GM18517 (cell line): ENCODE data around the gene HPN.

Experiments used
- ATAC-seq: cut with Tn5 transposase; IDR thresholded peaks from one replicate; pipeline ENCODE4 v1.9.1; 2021; ENCODE audit warnings: mild to moderate bottlenecking, moderate library complexity; ENCODE audit not compliant: unreplicated experiment

Gene HPN

DNA sequence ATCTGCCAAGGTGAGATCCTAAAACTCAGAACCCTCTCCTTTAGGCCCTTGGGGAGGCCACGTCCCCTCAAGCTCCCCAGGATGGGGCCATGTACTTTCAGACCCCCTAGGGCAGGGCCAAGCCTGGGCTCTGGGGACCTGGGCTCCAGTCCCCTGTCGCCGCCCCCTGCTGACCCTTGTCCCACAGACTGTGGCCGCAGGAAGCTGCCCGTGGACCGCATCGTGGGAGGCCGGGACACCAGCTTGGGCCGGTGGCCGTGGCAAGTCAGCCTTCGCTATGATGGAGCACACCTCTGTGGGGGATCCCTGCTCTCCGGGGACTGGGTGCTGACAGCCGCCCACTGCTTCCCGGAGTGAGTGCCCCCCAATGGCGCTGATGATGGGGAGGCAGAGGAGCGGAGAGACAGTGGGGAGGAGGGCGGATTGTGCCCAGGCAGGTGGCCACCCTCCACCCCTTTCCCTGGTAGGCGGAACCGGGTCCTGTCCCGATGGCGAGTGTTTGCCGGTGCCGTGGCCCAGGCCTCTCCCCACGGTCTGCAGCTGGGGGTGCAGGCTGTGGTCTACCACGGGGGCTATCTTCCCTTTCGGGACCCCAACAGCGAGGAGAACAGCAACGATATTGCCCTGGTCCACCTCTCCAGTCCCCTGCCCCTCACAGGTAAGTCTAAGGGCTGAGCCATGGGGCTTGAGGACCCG lies 18.8 kb downstream of the HPN start:
- no peak for ATAC-seq

DNA sequence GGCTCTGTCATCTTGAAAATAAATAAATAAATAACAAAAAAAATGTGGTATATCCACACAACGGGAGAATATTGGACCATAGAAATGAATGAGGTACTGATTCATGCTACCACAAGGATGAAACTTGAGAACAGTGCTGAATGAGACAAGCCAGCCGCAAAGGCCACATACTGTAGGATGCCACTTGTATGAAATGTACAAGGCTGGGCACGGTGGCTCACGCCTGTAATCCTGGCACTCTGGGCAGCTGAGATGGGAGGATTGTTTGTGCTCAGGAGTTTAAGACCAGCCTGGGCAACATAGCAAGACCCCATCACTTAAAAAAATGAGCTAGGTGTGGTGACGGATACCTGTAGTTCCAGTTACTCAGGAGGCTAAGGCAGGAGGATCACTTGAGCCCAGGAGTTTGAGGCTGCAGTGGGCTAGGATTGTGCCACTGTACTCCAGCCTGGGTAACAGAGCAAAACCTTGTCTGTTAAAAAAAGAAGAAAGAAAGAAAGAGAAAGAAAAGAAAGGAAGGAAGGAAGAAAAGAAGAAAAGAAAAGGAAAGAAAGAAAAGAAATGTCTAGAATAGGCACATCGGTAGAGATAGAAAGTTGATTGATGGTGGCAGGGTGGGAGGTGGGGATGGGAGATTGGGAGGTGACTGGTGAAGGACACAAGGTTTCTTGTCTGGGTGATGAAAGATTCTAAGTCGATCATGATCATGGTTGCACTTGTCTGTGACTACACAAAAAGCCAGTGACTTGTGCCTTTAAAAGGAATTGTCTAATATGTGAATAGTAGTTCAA lies 20.3 kb downstream of the HPN start:
- ATAC-seq = no peak

DNA sequence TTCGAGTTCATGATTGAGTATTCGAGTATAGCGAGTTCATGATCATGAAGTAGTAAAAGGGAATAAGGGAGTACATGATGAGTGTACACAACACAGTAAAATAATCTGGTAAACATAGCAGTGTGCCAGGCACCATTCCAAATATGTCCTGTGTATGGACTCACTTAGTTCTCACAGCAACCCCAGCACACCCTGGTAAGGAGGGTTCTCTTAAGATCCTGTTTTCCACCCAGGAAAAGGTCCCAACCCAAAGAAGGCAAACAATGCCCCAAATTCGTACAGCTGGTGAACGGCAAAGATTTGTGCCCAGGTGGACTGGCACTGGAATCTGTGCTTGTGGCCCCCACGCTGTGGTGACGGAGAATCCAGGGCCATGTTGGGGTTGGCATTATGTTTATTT lies 21.4 kb downstream of the HPN start:
- ATAC-seq = no peak

DNA sequence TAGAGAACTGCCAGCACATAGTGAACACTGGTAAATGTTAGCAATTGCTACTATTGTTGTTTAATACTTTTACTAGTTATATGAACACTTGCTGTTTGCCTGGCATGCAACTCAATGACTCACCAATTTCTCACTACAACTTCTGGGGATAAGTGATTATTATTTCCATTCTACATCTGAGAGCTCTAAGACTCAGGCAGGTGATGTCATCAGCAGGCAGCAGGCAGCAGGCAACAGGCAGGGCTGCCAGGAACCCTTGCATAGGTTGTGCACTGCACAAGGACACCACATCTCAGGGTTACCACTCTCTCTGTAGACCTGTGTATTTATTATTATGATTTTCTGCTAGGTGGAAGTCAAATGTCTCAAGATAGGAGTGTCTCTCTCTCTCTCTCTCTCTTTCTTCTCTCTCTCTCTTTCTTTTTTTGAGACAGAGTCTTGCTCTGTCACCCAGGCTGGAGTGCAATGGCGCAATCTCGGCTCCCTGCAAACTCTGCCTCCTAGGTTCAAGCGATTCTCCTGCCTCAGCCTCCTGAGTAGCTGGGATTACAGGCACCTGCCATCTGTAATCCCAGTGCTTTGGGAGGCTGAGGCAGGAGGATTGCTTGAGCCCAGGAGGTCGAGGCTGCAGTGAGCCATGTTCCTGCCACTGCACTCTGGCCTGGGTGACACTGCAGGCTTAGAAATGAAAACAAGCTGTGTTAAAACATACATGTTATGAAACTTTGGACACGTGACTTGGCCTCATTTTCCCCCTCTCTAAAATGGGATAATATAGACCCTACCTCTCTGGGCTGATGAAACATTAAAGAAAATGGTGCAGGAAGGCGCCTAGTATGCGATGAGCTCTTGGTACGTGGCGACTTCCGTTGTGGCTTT lies 22.7 kb downstream of the HPN start:
- ATAC-seq = no peak

DNA sequence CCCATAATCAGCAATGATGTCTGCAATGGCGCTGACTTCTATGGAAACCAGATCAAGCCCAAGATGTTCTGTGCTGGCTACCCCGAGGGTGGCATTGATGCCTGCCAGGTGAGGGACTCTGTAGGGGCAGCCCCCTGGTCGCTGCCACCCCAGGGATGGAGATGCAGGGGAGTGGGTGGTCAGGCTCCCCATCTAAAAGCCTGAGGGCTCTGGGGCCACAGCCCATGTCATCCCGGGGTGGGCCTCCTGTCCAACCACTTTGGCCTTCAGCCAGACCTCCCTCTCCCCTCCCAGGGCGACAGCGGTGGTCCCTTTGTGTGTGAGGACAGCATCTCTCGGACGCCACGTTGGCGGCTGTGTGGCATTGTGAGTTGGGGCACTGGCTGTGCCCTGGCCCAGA lies 24.1 kb downstream of the HPN start:
- ATAC-seq = no peak

DNA sequence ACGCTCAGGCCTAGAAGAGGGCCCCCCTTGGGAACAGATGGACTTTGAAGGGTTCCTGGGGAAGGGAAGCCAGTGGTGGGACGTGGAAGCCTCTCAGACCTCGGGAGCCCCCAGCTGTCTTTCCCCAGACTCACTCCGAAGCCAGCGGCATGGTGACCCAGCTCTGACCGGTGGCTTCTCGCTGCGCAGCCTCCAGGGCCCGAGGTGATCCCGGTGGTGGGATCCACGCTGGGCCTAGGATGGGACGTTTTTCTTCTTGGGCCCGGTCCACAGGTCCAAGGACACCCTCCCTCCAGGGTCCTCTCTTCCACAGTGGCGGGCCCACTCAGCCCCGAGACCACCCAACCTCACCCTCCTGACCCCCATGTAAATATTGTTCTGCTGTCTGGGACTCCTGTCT lies 24.6 kb downstream of the HPN start:
- no peak for ATAC-seq

DNA sequence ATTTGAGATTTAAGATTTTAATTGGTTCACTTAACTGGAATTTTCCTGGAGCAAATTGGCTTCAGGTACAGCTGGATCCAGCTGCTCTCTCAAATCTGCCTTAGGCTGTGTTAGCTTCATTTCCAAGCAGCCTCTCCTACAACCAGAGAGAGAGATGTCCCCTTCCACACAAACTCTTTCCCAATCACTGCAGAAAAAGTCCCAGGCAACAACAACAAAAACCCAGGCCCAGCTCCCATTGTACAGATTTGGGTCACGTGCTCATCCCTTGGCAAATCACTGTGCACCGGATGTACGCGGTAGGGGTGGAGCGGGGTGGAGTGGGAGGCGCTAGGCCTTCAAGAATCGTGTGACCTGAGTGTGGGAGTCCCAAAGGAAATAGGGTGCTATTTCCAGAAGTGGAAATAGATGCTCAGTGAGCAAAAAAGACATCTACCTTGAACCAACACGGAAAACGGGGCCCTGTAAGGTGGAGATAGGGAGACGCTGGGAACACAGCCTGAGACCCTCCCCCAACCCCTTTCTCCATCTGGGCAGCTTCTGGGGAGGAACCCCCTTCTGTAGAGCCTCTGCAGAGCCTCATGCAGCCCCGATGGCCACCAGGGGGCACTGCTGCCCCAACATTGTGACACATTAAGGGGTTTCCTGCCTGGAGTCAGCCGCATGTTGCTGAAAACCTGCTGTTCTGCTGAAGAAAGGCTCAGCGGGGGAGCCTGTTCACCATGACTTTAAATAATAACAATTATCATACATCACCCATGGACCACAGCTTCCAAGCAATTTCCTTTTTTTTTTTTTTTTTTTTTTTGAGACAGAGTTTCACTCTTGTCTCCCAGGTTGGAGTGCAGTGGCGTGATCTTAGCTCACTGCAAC lies 25.4 kb downstream of the HPN start:
- no peak for ATAC-seq

DNA sequence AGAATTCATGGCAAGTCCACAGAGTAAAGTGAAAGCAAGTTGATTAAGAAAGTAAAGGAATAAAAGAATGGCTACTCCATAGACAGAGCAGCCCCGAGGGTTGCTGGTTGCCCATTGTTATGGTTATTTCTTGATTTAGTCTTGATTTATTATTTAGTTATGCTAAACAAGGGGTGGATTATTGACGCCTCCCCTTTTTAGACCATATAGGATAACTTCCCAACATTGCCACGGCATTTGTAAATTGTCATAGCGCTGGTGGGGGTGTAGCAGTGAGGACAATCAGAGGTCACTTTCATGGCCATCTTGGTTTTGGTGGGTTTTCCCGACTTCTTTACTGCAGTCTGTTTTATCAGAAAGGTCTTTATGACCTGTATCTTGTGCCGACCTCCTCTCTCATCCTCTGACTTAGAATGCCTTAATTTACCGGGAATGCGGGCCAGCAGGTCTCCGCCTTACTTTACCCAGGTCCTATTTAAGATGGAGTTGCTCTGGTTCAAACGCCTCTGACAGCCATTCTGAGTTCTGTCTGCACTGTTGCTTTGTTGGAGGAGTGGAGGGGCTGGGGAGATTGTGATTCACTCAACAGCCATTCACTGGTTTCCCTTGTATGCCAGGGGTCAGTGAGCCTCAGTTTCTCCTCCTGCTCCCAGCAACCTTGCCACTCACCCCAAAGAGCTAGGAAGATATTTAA lies 27.6 kb downstream of the HPN start:
- no peak for ATAC-seq

DNA sequence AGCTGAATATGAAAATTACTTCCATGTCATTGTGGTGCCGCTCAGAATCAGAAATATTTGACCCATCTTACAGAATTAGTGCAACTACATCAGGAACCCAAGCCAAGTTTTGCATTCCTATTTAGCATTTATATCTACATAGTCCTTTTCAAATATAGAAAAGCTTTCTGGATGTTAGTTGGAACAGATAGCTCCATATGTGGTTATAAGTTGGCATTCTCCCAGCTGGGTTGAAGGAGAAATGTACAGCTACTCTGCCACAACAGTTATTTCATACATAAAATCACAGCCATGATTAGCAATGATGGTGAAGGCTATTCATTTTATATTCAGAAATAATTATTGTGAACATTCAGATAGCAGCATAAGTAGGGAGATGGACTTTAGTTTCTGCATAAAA lies 28.2 kb downstream of the HPN start:
- ATAC-seq = no peak

DNA sequence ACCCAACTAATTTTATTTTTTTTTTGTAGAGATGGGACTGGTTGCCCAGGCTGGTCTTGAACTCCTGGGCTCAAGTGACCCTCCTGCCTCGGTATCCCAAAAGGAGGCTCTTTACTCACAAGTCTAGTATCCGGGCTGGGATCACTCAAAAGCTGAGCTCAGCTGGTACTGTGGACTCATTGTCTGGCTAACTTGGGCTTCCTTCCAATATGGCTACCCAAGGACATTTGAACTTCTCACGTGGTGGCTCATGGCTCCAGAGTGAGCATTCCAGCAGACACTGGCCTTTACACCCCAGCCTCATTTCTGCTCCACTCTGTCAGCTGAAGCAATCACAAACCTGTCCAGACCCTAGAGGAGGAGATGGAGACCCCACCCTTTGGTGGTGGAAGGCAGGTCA lies 28.9 kb downstream of the HPN start:
- no peak for ATAC-seq

DNA sequence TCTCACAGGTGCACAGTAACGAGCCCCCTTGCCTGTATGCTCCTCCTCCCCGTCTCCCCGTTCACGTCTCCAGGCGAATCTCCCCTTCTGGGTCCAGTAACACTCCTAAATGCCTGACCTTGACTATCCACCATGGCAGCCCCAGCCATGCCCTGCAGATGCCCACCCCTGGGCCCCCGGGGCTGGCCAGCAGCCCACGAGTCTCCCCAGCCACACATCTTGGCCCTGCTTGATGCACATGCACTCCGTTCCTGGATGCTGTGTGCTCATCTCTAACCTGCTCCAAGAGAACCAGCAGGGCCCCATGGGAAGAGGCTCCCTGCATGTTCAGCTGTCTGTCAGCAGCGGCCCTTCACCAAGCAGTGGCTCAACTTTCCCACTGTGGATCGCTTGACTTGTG lies 32.0 kb downstream of the HPN start:
- ATAC-seq = no peak

DNA sequence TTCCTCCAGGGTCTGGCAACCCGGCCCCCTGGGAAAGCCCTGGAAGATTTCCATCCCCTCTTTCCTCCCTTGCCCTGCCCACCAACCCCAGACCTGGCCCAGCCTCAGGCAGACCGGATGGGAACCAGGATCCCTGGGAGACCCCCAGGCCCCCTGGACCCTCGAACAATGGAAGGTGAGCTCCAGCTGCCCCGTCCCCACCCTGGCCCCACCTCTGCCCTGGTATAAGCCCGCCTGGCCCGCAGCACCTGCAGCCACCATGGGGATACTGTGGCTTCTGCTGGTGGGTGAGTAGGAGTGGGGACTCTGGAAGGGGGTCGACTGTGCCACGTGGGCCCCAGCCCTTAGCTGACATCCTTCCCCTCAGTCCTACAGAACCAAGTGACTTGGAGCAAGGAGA lies 32.4 kb downstream of the HPN start:
- ATAC-seq = no peak

DNA sequence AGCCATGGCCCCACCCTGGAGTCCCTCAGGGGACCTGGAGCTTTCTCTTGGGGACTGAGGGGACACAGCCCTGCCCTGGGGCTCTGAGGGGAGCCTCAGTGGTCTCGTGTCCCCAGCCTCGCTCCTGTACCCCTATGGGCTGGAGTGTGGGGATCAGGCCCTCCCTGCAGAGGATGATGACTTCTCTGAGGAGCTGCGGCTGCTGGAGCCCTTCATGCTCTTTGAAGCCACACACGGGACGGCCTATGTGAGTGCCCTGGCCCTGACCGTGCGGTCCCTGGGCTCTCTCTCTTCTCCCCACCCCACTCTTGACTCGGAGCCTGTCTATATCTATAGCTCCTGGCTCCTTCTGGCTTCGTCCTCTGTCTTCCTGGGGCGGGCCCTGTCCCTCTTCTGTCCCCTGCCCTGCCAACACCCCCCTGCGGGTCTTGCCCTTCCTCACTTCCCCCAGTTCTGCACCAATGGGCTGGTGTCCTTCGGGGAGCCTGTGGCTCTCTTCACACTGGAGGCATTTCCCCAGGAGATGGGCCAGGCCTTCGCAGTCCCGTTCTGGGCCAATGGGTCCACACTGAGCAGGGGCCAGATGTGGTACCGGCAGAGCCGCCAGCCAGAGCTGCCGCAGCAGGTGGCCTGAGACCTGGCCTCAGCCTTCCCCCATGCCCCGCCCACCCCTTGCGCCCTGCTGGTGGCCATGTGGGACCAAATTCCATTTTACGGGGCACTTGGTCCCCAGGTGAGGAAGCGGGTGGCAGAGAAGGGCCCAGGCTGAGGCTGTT lies 33.1 kb downstream of the HPN start:
- ATAC-seq = no peak

DNA sequence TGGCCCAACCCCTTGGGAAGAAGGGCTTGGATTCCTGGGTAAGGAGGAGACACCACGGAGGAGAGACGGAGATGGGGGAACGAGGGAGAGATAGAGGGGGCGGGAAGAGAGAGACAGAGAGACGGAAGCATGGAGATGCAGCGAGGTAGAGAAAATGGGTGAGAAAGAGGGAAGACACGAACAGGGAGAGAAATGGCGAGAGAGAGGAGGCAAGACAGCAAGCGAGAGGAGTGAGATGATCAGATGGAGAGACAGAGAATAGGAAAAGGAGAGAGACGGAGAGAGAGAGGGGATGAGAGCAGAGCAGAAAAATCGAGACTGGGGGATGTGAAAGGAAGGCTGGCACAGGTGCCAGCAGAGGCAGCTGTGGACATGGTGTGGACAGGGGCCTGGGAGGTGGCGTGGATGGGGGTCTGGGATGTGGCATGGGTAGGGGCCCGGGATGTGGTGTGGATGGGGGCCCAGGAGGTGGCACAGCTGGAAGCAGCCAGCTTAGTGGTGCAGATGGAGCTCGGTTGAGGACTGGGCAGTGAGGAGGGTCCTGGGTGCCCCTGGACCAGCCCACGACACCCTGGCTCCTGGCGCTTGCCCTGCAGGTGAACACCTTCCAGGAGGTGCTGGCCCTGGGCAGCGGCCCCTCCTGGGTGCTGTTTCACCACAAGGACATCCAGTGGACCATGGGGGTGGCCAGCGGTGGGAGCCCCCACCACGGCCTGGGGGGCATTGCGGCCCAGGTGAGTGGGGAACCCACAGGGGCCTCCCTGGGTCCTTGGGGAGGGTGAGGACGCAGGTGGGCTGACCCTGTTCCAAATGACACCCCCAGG lies 33.9 kb downstream of the HPN start:
- no peak for ATAC-seq

DNA sequence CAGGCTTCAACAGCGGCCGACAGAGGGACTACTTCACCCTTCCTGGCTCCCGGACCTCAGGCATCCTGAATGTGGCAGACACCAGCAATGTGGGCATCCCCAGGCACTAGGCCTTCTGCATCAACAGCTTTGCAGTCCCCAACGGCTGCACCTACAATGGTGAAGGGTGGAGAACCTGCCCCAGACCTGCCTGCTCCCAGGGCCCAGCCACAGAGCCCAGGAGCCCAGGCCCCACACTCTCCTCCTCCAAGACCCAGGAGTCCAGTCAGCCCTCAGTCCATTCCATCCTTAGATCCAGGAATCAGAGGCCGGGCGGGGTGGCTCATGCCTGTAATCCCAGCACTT lies 34.5 kb downstream of the HPN start:
- ATAC-seq = no peak

DNA sequence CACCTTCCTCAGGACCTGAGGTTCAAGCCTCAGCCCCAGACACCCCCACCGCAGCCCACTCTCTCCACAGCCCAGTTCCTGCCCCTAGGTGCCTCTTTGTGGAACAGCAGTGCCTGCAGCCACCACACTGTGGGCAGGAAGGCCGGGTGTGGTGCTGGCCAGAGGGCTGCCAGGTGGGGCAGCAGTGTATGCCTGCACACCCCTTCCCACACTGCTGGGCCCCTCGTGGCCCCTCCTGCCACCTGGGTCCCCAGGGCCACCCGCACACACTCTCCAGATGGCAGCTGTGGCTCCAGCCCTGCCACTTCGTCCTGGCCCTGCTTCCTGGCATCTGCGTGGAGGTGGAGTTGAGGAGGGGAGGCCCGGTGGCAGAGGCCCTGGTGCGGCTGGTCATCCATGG lies 35.1 kb downstream of the HPN start:
- no peak for ATAC-seq

DNA sequence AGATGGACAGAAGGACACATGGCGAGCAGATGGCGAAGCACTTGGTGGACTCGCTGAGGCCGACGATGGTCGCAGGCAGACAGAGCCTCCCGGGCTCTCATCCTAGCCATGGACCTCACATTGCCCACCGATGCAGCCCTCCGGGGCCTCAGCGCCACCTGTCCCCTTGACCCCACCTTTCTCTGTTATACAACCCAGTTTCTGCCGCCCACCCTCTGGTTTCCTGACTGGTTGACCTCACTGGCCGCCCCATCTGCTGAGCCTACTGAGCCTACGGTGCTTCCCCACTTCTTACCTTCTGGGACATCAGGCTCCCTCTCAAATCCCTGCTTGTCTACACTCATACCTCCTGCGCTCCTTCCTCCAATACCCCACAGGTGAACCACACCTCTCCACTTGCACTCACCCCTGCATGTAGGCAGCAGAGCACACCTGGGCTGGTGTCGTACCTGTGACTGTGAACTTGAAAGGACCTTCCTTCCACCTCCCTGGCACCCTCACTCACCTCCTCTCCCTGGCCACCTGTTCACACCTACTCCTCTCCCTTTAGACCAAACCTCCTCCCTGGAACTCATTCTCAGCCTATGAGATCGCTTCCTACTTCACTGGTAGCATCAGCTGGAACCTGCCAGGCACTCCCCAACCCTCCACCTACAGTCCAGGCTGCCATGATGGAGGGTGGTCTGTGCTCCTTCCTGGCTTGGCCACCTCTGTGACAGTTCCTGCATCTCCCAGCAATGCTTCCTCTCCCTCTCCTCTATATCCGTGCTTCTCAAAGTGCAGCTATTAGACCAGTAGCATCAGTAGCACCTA lies 36.1 kb downstream of the HPN start:
- no peak for ATAC-seq

DNA sequence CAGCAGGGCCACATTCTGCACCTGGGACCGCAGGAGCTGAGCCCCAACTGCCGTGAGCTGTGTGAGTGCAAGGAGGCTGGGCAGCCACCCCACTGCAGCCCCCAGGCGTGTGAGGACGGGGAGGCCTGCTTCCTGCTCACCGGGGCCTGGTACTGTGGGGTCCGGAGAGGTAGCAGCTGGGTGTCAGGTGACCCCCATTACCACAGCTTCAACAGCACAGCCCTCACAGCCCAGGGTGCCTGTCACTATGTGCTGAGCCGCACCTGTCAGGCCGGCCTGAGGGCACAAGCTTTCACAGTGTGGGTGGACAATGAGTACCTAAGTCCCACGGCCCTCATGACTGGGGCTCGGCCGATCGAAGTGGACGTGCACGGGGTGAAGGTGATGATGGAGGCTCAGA lies 38.3 kb downstream of the HPN start:
- ATAC-seq = no peak
